ENCODE data around the gene SFSWAP.
"Not testable (repeated sequence)": the region's sequence is repeated elsewhere in the genome, so short reads cannot be mapped to it uniquely, and the experiment has no call there.

Gene SFSWAP

GRCh38 chr12:131702573-131702877, 8.4 kb upstream of the SFSWAP start:
- no peak for DNase-seq (ENCODE audit: low read depth, low spot score)

- DNase-seq (ENCODE audit: low read depth, low spot score): no peak
These were observed 7.7 kb upstream of the SFSWAP start for GRCh38 chr12:131703161-131703560.

GRCh38 chr12:131704509-131704908, 6.4 kb upstream of the SFSWAP start:
- no peak for DNase-seq (ENCODE audit: low read depth, low spot score)

- DNase-seq (ENCODE audit: low read depth, low spot score): not testable (repeated sequence)
These were observed 4.2 kb upstream of the SFSWAP start for GRCh38 chr12:131706709-131707108.

GRCh38 chr12:131709226-131709625, 1.7 kb upstream of the SFSWAP start:
- no peak for DNase-seq (ENCODE audit: low read depth, low spot score)

GRCh38 chr12:131711551-131712205, 788 bp downstream of the SFSWAP start:
- DNase-seq (ENCODE audit: low read depth, low spot score): no peak

- DNase-seq (ENCODE audit: low read depth, low spot score): no peak
These were observed 2.5 kb downstream of the SFSWAP start for GRCh38 chr12:131713349-131713748.

- no peak for DNase-seq (ENCODE audit: low read depth, low spot score)
These were observed 3.9 kb downstream of the SFSWAP start for GRCh38 chr12:131714759-131715158.

GRCh38 chr12:131716282-131716681, 5.4 kb downstream of the SFSWAP start:
- DNase-seq (ENCODE audit: low read depth, low spot score): no peak

- no peak for DNase-seq (ENCODE audit: low read depth, low spot score)
These were observed 9.4 kb downstream of the SFSWAP start for GRCh38 chr12:131720241-131720640.

- DNase-seq (ENCODE audit: low read depth, low spot score): no peak
These were observed 10.0 kb downstream of the SFSWAP start for GRCh38 chr12:131720921-131721320.

GRCh38 chr12:131721548-131721947, 10.7 kb downstream of the SFSWAP start:
- no peak for DNase-seq (ENCODE audit: low read depth, low spot score)

GRCh38 chr12:131723532-131723931, 12.6 kb downstream of the SFSWAP start:
- no peak for DNase-seq (ENCODE audit: low read depth, low spot score)

GRCh38 chr12:131724534-131724933, 13.6 kb downstream of the SFSWAP start:
- DNase-seq (ENCODE audit: low read depth, low spot score): no peak

- no peak for DNase-seq (ENCODE audit: low read depth, low spot score)
These were observed 14.6 kb downstream of the SFSWAP start for GRCh38 chr12:131725503-131725902.

- DNase-seq (ENCODE audit: low read depth, low spot score): no peak
These were observed 17.8 kb downstream of the SFSWAP start for GRCh38 chr12:131728720-131729119.

- no peak for DNase-seq (ENCODE audit: low read depth, low spot score)
These were observed 18.5 kb downstream of the SFSWAP start for GRCh38 chr12:131729254-131729955.

GRCh38 chr12:131732996-131733615, 22.2 kb downstream of the SFSWAP start:
- no peak for DNase-seq (ENCODE audit: low read depth, low spot score)

- no peak for DNase-seq (ENCODE audit: low read depth, low spot score)
These were observed 23.0 kb downstream of the SFSWAP start for GRCh38 chr12:131733874-131734273.

- no peak for DNase-seq (ENCODE audit: low read depth, low spot score)
These were observed 23.7 kb downstream of the SFSWAP start for GRCh38 chr12:131734336-131735152.

- DNase-seq (ENCODE audit: low read depth, low spot score): no peak
These were observed 24.2 kb downstream of the SFSWAP start for GRCh38 chr12:131735153-131735456.

Measured in activated naive CD8-positive, alpha-beta T cell treated with anti-CD3 and anti-CD28 coated beads, Interleukin-2, amount 50 U/mL, for 16 hours (primary cell).